GM21529 (cell line): Measurements from ENCODE around the gene GCSH.

Source experiments
- ATAC-seq: cut with Tn5 transposase; IDR thresholded peaks from one replicate; pipeline ENCODE4 v1.9.1; 2021; ENCODE audit not compliant: unreplicated experiment

Gene GCSH

DNA sequence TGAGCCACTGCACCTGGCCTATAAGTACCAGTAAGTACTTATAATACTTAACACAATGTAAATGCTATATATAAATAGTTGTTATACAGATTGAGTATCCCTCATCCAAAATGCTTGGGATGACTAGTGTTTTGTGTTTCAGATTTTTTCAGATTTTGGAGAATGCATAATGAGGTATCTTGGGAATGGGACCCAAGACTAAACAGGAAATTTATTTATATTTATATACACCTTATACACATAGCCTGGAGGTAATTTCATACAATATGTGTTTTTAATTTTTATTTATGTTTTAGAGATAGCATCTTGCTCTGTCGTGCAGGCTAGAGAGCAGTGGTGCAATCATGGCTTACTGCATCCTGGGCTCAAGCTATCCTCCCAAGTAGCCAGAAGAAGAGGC lies 9.8 kb upstream of the GCSH start:
- no peak for ATAC-seq

- no peak for ATAC-seq
Observed at GRCh38 chr16:81101702-81102101, 5.5 kb upstream of the GCSH start.

DNA sequence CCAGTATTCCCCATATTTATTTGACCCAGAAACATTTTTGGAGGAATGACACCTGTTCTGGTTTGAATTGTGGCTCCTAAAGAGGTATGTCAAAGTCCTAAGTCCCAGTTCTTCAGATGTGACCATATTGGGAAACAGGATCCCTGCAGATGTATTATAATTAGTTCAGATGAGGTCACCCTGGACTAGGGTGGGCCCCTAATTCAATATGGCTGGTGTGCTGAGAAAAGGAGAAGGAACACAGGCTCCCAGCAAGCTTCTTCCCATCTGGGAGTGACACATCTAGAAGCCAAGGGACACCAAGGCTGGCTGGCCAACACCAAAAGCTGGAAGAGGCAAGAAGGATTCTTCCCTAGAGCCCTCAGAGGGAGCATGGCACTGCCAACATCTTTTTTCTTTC lies 3.8 kb upstream of the GCSH start:
- no peak for ATAC-seq

DNA sequence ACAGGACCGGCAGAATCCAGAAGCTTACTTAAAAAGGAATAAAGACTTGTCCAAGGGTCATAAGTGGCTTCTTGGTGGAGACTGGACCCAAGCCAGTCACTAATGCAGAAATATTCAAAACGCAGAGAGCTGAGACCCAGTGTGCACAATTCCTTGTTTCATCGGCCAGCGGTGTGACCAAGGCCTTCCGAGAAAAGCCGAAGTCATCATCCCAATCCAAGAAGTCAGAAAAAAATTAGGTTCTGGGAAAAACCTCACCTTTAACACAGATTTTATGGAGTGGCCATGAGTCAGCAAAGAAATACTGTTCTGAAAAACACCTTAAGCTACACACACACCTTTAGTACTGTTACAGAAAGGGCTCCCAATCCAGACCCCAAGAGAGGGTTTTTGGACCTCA lies 1.0 kb upstream of the GCSH start:
- ATAC-seq: no peak

DNA sequence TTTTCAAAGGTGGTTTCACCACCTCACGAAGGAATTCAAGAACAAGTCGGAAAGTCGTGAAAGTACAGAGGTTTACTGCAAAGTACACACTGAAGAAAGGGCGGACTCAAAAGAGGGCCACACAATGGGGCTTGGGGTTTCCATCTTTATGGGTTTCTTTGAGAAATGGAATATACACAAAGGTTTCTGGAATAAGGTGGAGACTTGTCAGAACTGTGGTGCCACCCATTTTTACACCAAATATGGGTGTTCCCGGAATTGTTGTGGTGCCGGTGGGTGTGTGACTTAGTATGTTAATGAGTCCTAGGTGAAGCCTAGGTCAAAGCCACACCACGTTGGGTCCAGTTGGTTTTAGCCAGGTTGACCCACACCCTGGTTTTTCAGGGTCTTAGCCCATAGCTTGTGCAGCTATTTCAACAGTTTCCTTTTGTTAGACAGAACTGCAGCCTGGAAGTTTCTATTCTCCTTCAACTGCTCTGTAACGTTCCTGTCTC lies 567 bp upstream of the GCSH start:
- ATAC-seq: no peak

- no peak for ATAC-seq
Observed at GRCh38 chr16:81095653-81095952, 592 bp downstream of the GCSH start.

DNA sequence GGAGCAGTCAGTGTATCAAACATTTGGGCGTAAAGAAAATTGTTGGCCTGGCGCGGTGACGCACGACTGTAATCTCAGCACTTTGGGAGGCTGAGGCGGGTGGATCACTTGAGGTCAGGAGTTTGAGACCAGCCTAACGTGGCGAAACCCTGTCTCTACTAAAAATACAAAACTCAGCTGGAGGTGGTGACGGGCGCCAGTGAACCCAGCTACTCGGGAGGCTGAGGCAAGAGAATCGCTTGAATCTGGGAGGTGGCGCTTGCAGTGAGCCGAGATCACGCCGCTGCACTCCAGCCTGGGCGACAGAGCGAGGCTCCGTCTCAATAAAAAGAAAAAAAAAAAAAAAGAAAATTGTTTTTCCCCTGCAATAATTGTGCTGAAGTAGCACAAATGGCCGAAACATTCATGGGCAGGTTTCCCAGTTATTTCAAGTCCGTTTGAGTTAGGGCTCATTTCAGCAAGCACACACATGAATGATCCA lies 1.4 kb downstream of the GCSH start:
- no peak for ATAC-seq

DNA sequence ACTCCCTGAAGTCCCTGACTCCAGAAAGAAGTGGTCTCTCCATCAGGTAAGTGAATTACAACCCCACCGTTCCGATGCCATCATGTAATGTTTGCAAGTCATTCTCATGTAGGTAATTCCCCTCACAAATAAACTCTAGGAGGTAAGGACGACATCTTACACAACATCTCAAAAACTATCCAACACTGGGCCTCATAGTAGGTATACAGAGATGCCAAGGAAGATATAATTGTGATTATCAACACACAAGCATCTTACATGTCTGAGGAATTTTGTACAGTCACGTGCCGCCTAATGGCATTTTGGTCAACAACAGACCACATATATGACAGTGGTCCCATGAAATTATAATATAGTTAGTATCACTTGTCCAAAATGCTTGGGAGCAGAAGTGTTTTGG lies 7.4 kb downstream of the GCSH start:
- ATAC-seq: no peak

DNA sequence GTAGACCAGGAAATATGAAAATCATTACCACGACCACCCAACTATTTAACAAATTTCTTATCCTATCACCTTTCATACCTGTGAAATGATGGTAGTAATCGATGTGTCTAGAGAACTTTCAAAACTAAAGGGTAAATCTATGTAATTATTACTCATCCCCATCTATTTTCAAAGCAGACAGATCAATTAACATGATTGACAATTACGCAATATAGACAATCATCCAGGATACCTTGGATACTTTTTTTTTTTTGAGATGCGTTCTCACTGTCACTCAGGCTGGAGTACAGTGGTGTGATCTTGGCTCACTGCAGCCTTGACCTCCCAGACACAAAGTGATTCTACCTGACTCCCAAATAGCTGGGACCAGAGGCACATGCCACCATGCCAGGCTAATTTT lies 15.2 kb downstream of the GCSH start:
- no peak for ATAC-seq

GRCh38 chr16:81080233-81080632 lies 16.0 kb downstream of the GCSH start:
- ATAC-seq: no peak

GRCh38 chr16:81077076-81077940 lies 18.9 kb downstream of the GCSH start, which contains the start of gene C16orf46:
Gene C16orf46 (minus strand): TSS chr16:81077238. CDS start chr16:81063955, 13,283 bp downstream.
- peak; percentile 94 for ATAC-seq

DNA sequence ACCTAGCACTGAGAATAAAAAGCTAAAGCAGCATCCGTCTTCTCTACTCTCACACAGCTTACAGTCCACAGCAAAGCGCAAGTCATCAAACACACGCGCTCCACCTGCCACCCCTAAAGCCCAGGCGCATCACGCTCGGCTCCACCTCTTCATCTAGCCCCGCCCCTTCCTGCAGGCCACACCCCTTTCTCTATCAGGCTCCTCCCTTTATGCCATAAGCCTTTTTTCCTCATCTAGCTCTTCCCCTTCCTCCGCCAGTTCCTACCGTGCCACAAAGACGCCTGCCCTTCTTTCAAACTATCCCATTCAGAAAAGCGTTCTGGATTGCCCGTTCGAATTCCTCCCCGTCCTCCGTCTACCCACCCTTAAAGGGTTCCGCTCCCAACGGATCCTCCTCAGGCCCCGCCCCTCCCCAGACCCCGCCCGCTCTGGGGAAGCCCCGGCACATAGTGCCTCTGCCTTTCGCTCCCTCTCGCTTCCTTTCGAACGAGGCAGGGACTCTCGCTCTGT lies 19.6 kb downstream of the GCSH start:
- ATAC-seq: peak; percentile 84

- no peak for ATAC-seq
Observed at GRCh38 chr16:81073560-81074330, 22.4 kb downstream of the GCSH start.

GRCh38 chr16:81071805-81072204 lies 24.4 kb downstream of the GCSH start:
- no peak for ATAC-seq

GRCh38 chr16:81070979-81071378 lies 25.2 kb downstream of the GCSH start:
- ATAC-seq: no peak

DNA sequence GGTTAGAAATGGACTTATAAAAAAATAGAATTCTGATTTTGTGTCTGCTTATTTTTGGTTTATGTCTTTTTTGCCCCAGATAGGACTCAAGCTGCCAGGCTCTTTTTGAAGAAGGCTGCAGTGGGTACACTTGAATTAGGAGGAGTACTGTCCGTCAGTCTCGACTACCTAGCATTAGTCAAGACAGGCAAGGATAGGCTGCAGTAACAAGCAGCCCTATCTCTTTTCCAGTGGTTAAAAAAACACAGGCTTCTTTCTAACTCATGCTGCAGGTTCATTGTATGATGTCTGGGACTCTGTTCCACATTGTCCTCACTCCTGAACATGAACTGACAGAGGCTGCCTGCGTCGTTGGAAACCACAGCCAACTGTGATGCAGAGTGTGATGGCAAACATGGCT lies 27.1 kb downstream of the GCSH start:
- no peak for ATAC-seq

DNA sequence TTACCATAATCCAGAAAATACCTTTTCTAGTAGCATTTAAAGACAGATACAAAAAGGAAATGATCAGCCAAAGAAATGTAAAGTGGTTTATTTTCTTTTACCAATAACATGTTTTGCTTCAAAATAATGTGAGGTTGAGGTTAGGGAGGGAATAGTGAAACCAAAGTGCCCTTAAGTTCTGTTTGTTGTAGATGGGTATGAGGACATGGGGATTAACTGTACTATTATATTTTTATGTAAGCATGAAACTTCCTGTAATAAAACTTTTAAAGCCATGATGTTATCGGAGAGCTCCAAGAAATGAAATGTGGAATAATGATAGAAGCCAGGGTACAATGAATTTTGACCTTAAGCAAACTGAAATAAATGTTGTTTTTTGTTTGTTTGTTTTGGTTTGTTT lies 29.0 kb downstream of the GCSH start:
- ATAC-seq: no peak

DNA sequence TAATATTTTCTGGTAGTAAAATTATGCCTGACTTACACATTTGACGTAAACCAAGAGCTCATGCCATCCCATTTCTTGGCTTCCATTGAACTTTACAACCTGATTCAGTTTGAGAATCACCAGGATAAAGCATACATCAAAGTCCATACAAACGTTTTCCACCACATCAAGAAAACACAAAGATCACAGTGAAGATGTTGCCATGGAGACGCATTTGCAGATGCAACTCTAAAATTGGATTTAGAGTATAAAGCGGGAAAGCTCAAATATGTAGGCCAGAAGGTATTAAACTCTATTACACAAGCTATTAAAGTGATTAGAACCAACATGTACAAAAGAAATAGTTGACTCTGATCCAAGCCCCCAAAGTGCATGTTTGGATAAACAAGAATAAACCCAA lies 29.5 kb downstream of the GCSH start:
- no peak for ATAC-seq

DNA sequence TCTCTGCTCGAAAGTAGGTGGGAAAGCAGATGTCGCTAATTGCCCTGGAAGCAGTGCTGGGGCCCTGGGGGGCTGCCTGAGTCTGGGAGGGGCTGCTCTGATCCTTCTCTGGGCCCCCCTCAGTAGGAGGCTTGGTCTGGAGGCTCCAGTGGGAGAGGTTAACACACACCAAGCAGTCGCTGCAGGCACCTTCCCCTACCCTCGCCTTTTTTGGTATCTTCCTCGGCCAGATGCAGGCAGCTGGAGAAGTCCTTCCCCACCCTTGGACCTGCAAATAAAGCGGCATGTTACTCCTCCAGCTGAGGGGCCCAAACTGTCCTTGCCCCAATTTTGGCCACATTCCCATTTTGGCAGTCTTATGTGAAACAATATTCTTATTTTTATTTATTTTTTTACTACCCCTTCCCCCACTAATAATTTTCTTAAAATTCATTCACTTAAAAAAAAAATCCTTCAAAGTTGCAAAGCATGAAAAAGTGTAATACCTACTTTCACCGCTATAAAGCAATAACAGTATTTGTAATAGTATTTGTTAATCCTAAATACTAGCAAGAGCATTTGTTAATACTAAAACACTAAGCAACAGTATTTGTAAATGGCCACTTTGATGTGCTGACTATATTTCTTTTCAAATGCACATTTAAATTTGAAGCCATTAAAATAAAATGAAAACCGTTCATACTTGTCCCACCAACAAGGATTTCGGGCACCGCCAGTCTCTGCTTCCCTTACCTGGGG lies 34.2 kb downstream of the GCSH start:
- ATAC-seq: no peak

DNA sequence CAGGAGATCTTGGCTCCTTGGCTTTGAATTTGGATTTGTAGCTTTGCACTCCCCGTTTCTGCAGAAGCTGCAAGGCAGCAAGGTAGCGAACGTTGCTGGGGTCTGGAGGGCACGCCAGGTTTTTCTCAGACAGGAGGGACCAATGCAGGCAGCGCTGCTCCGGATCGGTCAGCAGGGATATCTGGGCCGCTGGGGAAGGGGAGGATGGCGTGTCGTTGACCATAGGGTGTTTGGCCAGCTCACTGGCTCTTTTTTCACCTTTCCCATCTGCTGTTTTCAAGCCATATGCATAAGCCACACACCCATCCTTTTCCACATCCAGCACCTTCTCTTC lies 34.9 kb downstream of the GCSH start:
- no peak for ATAC-seq

GRCh38 chr16:81060576-81061306 lies 35.5 kb downstream of the GCSH start:
- ATAC-seq: no peak
